ENCODE measurements around the gene PPAT. TPM values are rescaled to one million over a fixed set of nuclear protein-coding genes. Genes with fewer than 3 reads are reported as not detected.

Gene PPAT
- polyA plus RNA-seq, 3 donors from 2014 or later, result 1.9 to 8.4 (median 6.8) TPM

Other genes starting within 250 kb of the PPAT start
- gene AASDH, start 48.1 kb downstream of the PPAT start, polyA plus RNA-seq, result 10 to 100 TPM; 11.3 to 13.7 (median 11.4) TPM
- gene PAICS, start 645 bp upstream of the PPAT start, polyA plus RNA-seq, result 10 to 100 TPM; 10.7 to 19.8 (median 13.7) TPM
- gene SRP72, start 32.0 kb upstream of the PPAT start, polyA plus RNA-seq, result 100 to 1,000 TPM; 134 to 163 (median 160) TPM
- gene ARL9, start 70.2 kb upstream of the PPAT start, polyA plus RNA-seq, result under 1 TPM in 1 of 3 donors, not detected in 2; 0.28 TPM
- 1,000 to 10,000 TPM; 1,315 to 2,032 (median 1,652) TPM for gene HOPX, start 245.7 kb upstream of the PPAT start, polyA plus RNA-seq

Measured in immature natural killer cell (primary cell).